DND-41 (cell line): Measurements from ENCODE around the gene DNAH2.

Experiments
- ATAC-seq: fragments of 200-7000 bp; cut with Tn5 transposase; 3 replicates; pipeline ENCODE4 v1.9.1; 2021; ENCODE audit warnings: low read depth; ENCODE audit not compliant: insufficient read depth
- DNase-seq: peaks from one replicate; pipeline ENCODE4 v3.0.0-alpha.2; 2020
- H2AFZ ChIP-seq: 2 replicates; pipeline ENCODE4 v1.6.0; 2012; ENCODE audit warnings: low read depth, low read length
- H3K27ac ChIP-seq: 2 replicates; pipeline ENCODE4 v1.5.1; 2012; ENCODE audit warnings: low read length, inconsistent platforms
- H3K27me3 ChIP-seq: fragments of 200-600 bp; sonication (generic); 2 replicates; pipeline ENCODE4 v1.6.0; 2012; ENCODE audit warnings: low read length, mild to moderate bottlenecking, inconsistent platforms; ENCODE audit not compliant: insufficient read depth, poor library complexity
- H3K36me3 ChIP-seq: 2 replicates; pipeline ENCODE4 v1.5.1; 2012; ENCODE audit warnings: low read length, inconsistent platforms; ENCODE audit not compliant: insufficient read depth
- H3K4me1 ChIP-seq: 2 replicates; pipeline ENCODE4 v1.5.1; 2012; ENCODE audit warnings: mild to moderate bottlenecking, low read length; ENCODE audit not compliant: insufficient read depth
- H3K4me2 ChIP-seq: 2 replicates; pipeline ENCODE4 v1.6.0; 2012; ENCODE audit warnings: mild to moderate bottlenecking, moderate library complexity, low read length, inconsistent platforms; ENCODE audit not compliant: insufficient read depth
- H3K4me3 ChIP-seq, 2 experiments: fragments of 200-600 bp in 1 of 2; shearing (Covaris generic) in 1 of 2; 2 replicates each; pipeline ENCODE4 v1.5.1; 2012 to 2016; ENCODE audit warnings: inconsistent platforms in 2 of 2, low read length in 2 of 2, mild to moderate bottlenecking in 2 of 2, low read depth in 1 of 2, moderate library complexity in 1 of 2
- H3K79me2 ChIP-seq: 2 replicates; pipeline ENCODE4 v1.6.0; 2012; ENCODE audit warnings: low read length, inconsistent platforms; ENCODE audit not compliant: insufficient read depth
- H3K9ac ChIP-seq: 2 replicates; pipeline ENCODE4 v1.6.0; 2012; ENCODE audit warnings: low read depth, mild to moderate bottlenecking, inconsistent platforms, low read length, moderate library complexity
- H3K9me3 ChIP-seq: 2 replicates; pipeline ENCODE4 v1.5.1; 2012; ENCODE audit warnings: low read length, moderate library complexity, mild to moderate bottlenecking, inconsistent platforms; ENCODE audit not compliant: insufficient read depth, severe bottlenecking
- H4K20me1 ChIP-seq: 2 replicates; pipeline ENCODE4 v1.6.0; 2012; ENCODE audit warnings: low read length; ENCODE audit not compliant: insufficient read depth
- EZH2 ChIP-seq: IDR thresholded peaks from 3 replicates; pipeline ENCODE4 v1.6.1; 2012; ENCODE audit warnings: borderline replicate concordance, low read depth, mild to moderate bottlenecking, moderate library complexity, low read length, inconsistent platforms; ENCODE audit not compliant: severe bottlenecking
- TF ChIP-seq, protein P1 (sequence below): IDR thresholded peaks from 2 replicates; pipeline ENCODE4 v1.5.1; 2012; ENCODE audit warnings: borderline replicate concordance, low read length, moderate library complexity, mild to moderate bottlenecking; ENCODE audit not compliant: poor library complexity, severe bottlenecking; ENCODE audit errors: extremely low read depth

The DNAH2 gene

GRCh38 chr17:7695586-7695985 is 22.0 kb upstream of the DNAH2 start:
- H3K79me2 ChIP-seq: no peaks in the 10 kb centered on the region
- no peak overlapping the region for H3K27ac ChIP-seq
- TF ChIP-seq EZH2: no peak
- TF ChIP-seq, protein P1, sequence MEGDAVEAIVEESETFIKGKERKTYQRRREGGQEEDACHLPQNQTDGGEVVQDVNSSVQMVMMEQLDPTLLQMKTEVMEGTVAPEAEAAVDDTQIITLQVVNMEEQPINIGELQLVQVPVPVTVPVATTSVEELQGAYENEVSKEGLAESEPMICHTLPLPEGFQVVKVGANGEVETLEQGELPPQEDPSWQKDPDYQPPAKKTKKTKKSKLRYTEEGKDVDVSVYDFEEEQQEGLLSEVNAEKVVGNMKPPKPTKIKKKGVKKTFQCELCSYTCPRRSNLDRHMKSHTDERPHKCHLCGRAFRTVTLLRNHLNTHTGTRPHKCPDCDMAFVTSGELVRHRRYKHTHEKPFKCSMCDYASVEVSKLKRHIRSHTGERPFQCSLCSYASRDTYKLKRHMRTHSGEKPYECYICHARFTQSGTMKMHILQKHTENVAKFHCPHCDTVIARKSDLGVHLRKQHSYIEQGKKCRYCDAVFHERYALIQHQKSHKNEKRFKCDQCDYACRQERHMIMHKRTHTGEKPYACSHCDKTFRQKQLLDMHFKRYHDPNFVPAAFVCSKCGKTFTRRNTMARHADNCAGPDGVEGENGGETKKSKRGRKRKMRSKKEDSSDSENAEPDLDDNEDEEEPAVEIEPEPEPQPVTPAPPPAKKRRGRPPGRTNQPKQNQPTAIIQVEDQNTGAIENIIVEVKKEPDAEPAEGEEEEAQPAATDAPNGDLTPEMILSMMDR: no peak
- peaks cover 32% of the 10 kb centered on the region for H3K36me3 ChIP-seq
- no peak overlapping the region for H2AFZ ChIP-seq
- H3K27me3 ChIP-seq: no peaks in the 10 kb centered on the region
- ATAC-seq (no peak), DNase-seq (no peak)
- no peaks in the 10 kb centered on the region for H3K9me3 ChIP-seq
- no peak overlapping the region for H3K9ac ChIP-seq
- no peaks in the 10 kb centered on the region for H4K20me1 ChIP-seq
- no peak overlapping the region for H3K4me3 ChIP-seq
- no peak overlapping the region for H3K4me2 ChIP-seq
- H3K4me1 ChIP-seq: no peaks in the 10 kb centered on the region

DNA sequence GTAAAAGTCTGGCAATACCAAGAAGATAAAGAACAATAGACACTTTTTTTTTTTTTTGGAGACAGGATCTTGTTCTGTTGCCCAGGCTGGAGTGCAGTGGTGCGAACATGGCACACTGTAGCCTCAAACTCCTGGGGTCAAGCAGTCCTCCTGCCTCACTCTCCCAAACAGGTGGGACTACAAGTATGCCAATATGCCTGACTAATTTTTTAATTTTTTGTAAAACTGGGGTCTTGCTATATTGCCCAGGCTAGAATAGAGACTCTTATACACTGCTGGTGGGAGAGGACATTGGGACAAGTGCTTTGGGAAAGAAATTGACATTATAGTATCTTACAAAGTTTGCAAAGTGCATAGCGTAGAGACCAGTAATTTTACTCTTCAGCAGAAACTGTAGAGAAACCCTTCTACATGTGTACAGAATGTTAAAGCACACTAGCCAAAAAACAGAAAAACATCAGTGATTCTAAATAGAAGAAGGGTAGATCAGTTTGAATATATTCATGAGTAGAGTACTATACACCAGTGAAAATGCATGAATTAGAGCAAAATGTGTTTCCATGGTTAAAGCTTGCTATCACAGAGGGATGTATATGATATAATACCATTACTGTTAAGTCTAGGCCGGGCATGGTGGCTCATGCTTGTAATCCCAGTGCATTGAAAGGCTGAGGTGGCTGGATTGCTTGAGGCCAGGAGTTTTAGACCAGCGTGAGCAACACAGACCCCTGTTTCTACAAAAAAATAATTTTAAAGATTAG is 19.5 kb upstream of the DNAH2 start:
- H3K4me1 ChIP-seq: no peaks in the 10 kb centered on the region
- TF ChIP-seq EZH2: no peak
- TF ChIP-seq, protein P1: no peak
- no peaks in the 10 kb centered on the region for H3K9me3 ChIP-seq
- no peak overlapping the region for H3K27ac ChIP-seq
- peaks cover 50% of the 10 kb centered on the region for H3K36me3 ChIP-seq
- no peak overlapping the region for H3K4me3 ChIP-seq
- no peak overlapping the region for H2AFZ ChIP-seq
- no peak overlapping the region for H3K9ac ChIP-seq
- no peaks in the 10 kb centered on the region for H3K79me2 ChIP-seq
- peaks cover 6% of the 10 kb centered on the region; the same call in 1 of the 2 replicates for H4K20me1 ChIP-seq
- no peak overlapping the region for H3K4me2 ChIP-seq
- DNase-seq (no peak), ATAC-seq (no peak)
- no peaks in the 10 kb centered on the region for H3K27me3 ChIP-seq

- no peaks in the 10 kb centered on the region for H3K9me3 ChIP-seq
- no peak overlapping the region for H3K4me3 ChIP-seq
- no peak overlapping the region for H3K4me2 ChIP-seq
- H3K27me3 ChIP-seq: peaks cover 1% of the 10 kb centered on the region
- no peaks in the 10 kb centered on the region for H3K79me2 ChIP-seq
- DNase-seq: no peak
- H2AFZ ChIP-seq: no peak overlapping the region
- no peak overlapping the region for H3K9ac ChIP-seq
- TF ChIP-seq EZH2: no peak
- TF ChIP-seq, protein P1: no peak
- peaks cover 43% of the 10 kb centered on the region for H3K36me3 ChIP-seq
- ATAC-seq: no peak
- H3K27ac ChIP-seq: no peak overlapping the region
- no peaks in the 10 kb centered on the region for H3K4me1 ChIP-seq
- peaks cover 17% of the 10 kb centered on the region; the same call in 1 of the 2 replicates for H4K20me1 ChIP-seq
These were observed 17.0 kb upstream of the DNAH2 start for GRCh38 chr17:7700510-7700909.
